ENCODE results near the gene VANGL1.

GRCh38 chr1:115640384-115640783, 1.4 kb upstream of the VANGL1 start:
- no peak for TF ChIP-seq EZH2 (IDR thresholded peaks at IDR 0.05)
- no peak for TF ChIP-seq POLR2AphosphoS5 (IDR thresholded peaks at IDR 0.05; ENCODE audit: borderline replicate concordance, low read depth, low read length)
